SU-DHL-6 (cell line): ENCODE measurements around the gene LRRTM2.

Source experiments
- H2AFZ ChIP-seq: fragments of 200-600 bp; sonication (generic); 2 replicates; pipeline ENCODE4 v1.6.1; 2014; ENCODE audit warnings: low read depth, mild to moderate bottlenecking, moderate library complexity, mixed read lengths, antibody characterized with exemption, low read length; ENCODE audit not compliant: severe bottlenecking
- H3F3A ChIP-seq: fragments of 200-600 bp; shearing (Covaris generic); 2 replicates; pipeline ENCODE4 v1.6.0; 2016; ENCODE audit warnings: antibody characterized with exemption, mild to moderate bottlenecking; ENCODE audit not compliant: insufficient read depth
- H3K27ac ChIP-seq: fragments of 200-600 bp; sonication (generic); 2 replicates; pipeline ENCODE4 v1.5.1; 2016; ENCODE audit warnings: low read depth, mild to moderate bottlenecking, low read length, moderate library complexity, mixed read lengths
- H3K27me3 ChIP-seq: fragments of 200-600 bp; sonication (generic), shearing (Covaris generic); 2 replicates; pipeline ENCODE4 v1.6.0; 2014; ENCODE audit warnings: mild to moderate bottlenecking, low read length
- H3K36me3 ChIP-seq: fragments of 200-600 bp; sonication (generic); 2 replicates; pipeline ENCODE4 v1.6.1; 2014; ENCODE audit warnings: mild to moderate bottlenecking, low read length, mixed read lengths
- H3K4me2 ChIP-seq: fragments of 300-600, 200-600 bp; shearing (Covaris generic), sonication (generic); 2 replicates; pipeline ENCODE4 v1.6.0; 2014; ENCODE audit warnings: low read length, low read depth, mild to moderate bottlenecking; ENCODE audit not compliant: poor library complexity, severe bottlenecking
- H3K4me3 ChIP-seq: fragments of 200-600 bp; sonication (generic); 2 replicates; pipeline ENCODE4 v1.5.1; 2014; ENCODE audit warnings: antibody characterized with exemption, low read length, mild to moderate bottlenecking, mixed read lengths; ENCODE audit not compliant: insufficient read depth, poor library complexity, severe bottlenecking
- H3K79me2 ChIP-seq: fragments of 200-600 bp; sonication (generic); 2 replicates; pipeline ENCODE4 v1.6.1; 2014; ENCODE audit warnings: mild to moderate bottlenecking, low read length, moderate library complexity; ENCODE audit not compliant: insufficient read depth
- H3K9ac ChIP-seq: fragments of 200-600 bp; sonication (generic); 2 replicates; pipeline ENCODE4 v1.7.0; 2014; ENCODE audit warnings: mild to moderate bottlenecking, low read length
- H3K9me2 ChIP-seq: fragments of 200-600 bp; sonication (generic); replicated peaks from 2 replicates; pipeline ENCODE4 v1.6.1; 2014; ENCODE audit warnings: low read length; ENCODE audit not compliant: insufficient read depth
- H3K9me3 ChIP-seq: fragments of 200-600 bp; sonication (generic); 2 replicates; pipeline ENCODE4 v1.6.1; 2014; ENCODE audit warnings: low read length, mixed read lengths; ENCODE audit not compliant: insufficient read depth
- H4K20me1 ChIP-seq: fragments of 200-600 bp; sonication (generic); 2 replicates; pipeline ENCODE4 v1.6.1; 2014; ENCODE audit warnings: low read depth, mild to moderate bottlenecking, antibody characterized with exemption, low read length, moderate library complexity, mixed read lengths
- CTCF ChIP-seq: fragments of 200-600 bp; sonication (generic); IDR thresholded peaks from one replicate; pipeline ENCODE4 v1.5.1; 2017; ENCODE audit warnings: antibody characterized with exemption, mild to moderate bottlenecking, low read length, moderate library complexity; ENCODE audit not compliant: insufficient read depth, poor library complexity, severe bottlenecking
- EZH2phosphoT487 ChIP-seq: fragments of 200-600 bp; sonication (generic), shearing (Covaris generic); conservative IDR thresholded peaks from 2 replicates; pipeline ENCODE4 v1.6.1; 2018; ENCODE audit warnings: mild to moderate bottlenecking, antibody characterized with exemption, low read length, moderate library complexity, mixed read lengths

Gene LRRTM2

GRCh38 chr5:138884094-138884493 lies 9.0 kb upstream of the LRRTM2 start:
- Histone ChIP-seq H2AFZ (no peak overlapping the region), H4K20me1 (no peaks in the 10 kb centered on the region), H3K9me3 (no peaks in the 10 kb centered on the region), H3K27me3 (no peaks in the 10 kb centered on the region), H3K9me2 (no peaks in the 10 kb centered on the region), H3K36me3 (no peaks in the 10 kb centered on the region), H3K4me3 (no peak overlapping the region), H3F3A (no peaks in the 10 kb centered on the region), H3K27ac (no peak overlapping the region), H3K4me2 (no peak overlapping the region), H3K79me2 (no peaks in the 10 kb centered on the region), H3K9ac (no peak overlapping the region)
- no peak for TF ChIP-seq CTCF
- TF ChIP-seq EZH2phosphoT487: no peak

- H2AFZ ChIP-seq: no peak overlapping the region
- H3K79me2 ChIP-seq: no peaks in the 10 kb centered on the region
- TF ChIP-seq EZH2phosphoT487 (no peak), CTCF (no peak)
- H3K27me3 ChIP-seq: no peaks in the 10 kb centered on the region
- H3K9me3 ChIP-seq: no peaks in the 10 kb centered on the region
- H3K36me3 ChIP-seq: no peaks in the 10 kb centered on the region
- H3K9me2 ChIP-seq: no peaks in the 10 kb centered on the region
- no peak overlapping the region for H3K27ac ChIP-seq
- no peaks in the 10 kb centered on the region for H4K20me1 ChIP-seq
- H3F3A ChIP-seq: no peaks in the 10 kb centered on the region
- no peak overlapping the region for H3K9ac ChIP-seq
- no peak overlapping the region for H3K4me3 ChIP-seq
- H3K4me2 ChIP-seq: no peak overlapping the region
Measured at GRCh38 chr5:138883211-138883610, 8.1 kb upstream of the LRRTM2 start.

- Histone ChIP-seq H3K27ac (no peak overlapping the region), H2AFZ (no peak overlapping the region), H3K9me2 (no peaks in the 10 kb centered on the region), H3K9ac (no peak overlapping the region), H3K4me2 (no peak overlapping the region), H3F3A (no peaks in the 10 kb centered on the region), H3K27me3 (no peaks in the 10 kb centered on the region), H3K79me2 (no peaks in the 10 kb centered on the region), H3K36me3 (no peaks in the 10 kb centered on the region), H3K9me3 (no peaks in the 10 kb centered on the region), H3K4me3 (no peak overlapping the region), H4K20me1 (no peaks in the 10 kb centered on the region)
- no peak for TF ChIP-seq EZH2phosphoT487
- TF ChIP-seq CTCF: no peak
Measured at GRCh38 chr5:138878437-138879235, 3.5 kb upstream of the LRRTM2 start.
